Peyer's patch (tissue), 4 donors: ENCODE measurements around the gene NDFIP2.

Source experiments
- CTCF ChIP-seq, 6 experiments: fragments of 450-650 bp in 4 of 6; fragments of 200-600 bp in 2 of 6; sonication (generic) in 1 of 6; IDR thresholded peaks; one replicate each; pipeline ENCODE4 v1.5.1; 2017 to 2019; ENCODE audit warnings: antibody characterized with exemption in 6 of 6, mild to moderate bottlenecking in 3 of 6, moderate library complexity in 1 of 6
- POLR2A ChIP-seq, 2 donors: fragments of 450-650 bp; IDR thresholded peaks; one replicate each; pipeline ENCODE4 v1.5.1; 2017; ENCODE audit warnings: antibody characterized with exemption in 2 of 2, mild to moderate bottlenecking in 2 of 2, moderate library complexity in 2 of 2

GRCh38 chr13:79466872-79467271, 14.1 kb upstream of the NDFIP2 start:
- TF ChIP-seq CTCF (IDR thresholded peaks at IDR 0.05) (no peak), POLR2A (IDR thresholded peaks at IDR 0.05) (no peak)
